Posterior vena cava (tissue), 2 donors: ENCODE results near the gene KCNJ1. TPM values are rescaled to one million over a fixed set of nuclear protein-coding genes. Genes with fewer than 3 reads are reported as not detected.

Experiments used
- DNase-seq: peaks from one replicate; pipeline ENCODE4 v3.0.0-alpha.2; 2020; ENCODE audit warnings: low spot score
- intact Hi-C, 2 donors: fragments of 100-400 bp; cut with DNase I; formaldehyde crosslinking; loops; one replicate each; pipeline versions ENCODE4 v1.14.1 to v1.14.2; 2022 to 2023
- total RNA-seq, 2 donors: library from RNA; stranded (reverse); fragmentation: NEBNext Ultra II Directional; extraction: Animal tissue kit (Norgen Biotek cat#: 25700); gene quantifications; one replicate each; pipeline ENCODE4 v1.2.1, GENCODE V29; 2021
- donor health status: DM: yes; HTN: yes; CAD: no.
- donor health status: DM: yes; HTN: yes; CAD: no.

The KCNJ1 gene
- total RNA-seq, 2 donors from 2014 or later = not detected

DNA sequence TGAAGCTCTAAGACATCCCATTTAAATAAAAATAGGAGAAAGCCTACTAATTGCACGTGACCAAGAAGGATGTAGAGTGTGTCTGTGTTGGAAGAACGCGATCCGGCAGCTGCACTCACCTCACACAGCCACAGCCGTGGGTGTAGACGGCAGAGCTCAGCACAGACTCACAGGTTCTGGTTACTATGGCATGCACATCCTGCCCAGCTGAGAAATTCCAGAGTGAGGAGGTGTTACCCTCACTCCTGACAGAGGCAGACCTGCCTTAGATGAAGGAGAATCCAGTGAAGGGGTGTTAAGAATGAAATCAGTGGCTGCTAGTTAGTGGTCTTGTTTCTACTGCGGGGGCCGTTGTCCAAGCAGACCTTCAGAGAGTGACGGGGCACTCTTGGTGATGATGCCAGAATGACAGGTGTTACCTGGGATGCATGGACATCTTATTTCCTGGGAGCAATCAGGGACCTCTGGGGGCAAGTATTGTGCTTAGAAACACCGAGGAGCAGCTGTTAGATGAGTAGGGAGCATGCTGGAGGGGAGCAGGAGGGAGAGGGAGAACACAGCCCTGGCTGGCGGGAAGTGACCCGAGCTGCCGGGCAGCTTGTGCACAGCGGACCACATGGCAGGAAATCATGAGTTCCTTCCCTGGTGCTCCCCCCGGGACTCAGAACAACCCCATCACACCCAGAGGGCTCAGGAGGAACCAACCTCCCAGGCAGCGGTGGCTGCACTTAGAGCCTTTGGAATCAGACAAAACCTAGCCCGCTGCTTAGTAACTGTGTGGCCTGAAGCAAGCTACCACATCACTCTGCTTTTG is 36.4 kb upstream of the KCNJ1 start:
- intact Hi-C loops = no loop called here
- peak; percentile 83 for DNase-seq

DNA sequence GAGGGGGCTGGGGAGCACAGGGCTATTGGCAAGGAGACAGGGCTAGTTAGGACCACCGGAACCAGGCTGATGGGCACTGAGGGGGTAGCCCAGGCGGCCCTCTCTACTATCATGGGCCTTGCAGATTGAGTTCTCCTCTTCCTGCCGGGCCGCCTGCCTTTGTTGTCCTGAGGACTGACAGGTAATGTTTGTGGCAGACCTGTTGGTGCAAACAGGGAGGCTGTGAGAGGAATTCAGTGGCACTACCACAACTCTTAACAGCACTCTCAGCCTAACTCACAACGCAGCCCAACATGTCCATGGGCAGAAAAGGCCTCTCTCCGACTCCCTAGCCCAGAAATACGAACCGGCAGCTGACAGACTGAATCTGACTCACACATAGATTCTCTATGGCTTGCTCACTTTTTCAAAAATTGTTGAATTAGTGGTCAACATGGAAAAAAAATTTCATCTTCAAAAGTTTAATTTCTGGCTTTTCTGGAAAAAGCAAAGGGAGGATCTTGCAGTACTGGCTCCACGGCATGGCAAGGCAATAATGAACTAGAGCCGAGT is 35.5 kb upstream of the KCNJ1 start:
- intact Hi-C loops = no loop called here
- DNase-seq = peak; percentile 66

DNA sequence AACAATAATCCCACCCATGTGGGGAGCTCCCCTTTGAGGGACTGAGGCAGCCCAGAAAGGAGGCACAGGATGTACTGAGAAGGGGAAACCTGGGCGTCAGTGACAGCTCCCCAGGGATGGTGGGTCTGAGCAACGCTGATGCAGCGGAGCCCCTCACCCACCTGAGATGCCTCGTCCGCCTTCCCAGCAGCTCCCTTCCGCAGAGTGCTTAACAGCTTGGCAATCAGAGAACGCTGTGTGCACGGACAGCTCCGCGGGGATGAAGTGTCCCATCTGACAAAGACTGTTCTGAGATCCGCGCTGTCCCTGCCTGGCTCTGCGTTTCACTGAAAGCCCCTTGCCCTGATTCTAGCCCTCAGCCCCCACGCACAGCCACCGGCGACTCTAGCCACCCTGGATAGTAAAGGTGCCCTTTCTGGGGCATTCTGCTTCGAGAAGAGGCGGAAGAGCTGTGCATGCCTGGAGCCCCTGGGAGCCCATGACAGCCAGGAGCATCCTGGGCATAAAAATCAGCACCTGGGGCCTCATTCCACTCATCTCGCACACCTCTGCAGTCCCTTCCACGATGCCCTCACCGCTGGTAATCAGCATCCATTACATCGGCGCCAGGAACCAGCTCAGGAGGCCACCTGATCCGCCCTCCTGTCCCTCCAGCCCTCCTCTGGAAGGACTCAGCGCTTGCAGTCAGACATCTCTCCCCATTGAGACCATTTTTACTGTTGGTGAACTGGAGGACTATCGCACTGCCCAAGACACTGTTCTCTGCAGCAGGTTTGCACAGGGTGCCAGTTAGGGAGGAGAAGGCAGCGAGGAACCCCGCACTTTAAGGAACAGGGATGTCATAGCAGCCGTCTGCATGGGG is 34.8 kb upstream of the KCNJ1 start:
- intact Hi-C loops = no loop called here
- peak; percentile 69 for DNase-seq

DNA sequence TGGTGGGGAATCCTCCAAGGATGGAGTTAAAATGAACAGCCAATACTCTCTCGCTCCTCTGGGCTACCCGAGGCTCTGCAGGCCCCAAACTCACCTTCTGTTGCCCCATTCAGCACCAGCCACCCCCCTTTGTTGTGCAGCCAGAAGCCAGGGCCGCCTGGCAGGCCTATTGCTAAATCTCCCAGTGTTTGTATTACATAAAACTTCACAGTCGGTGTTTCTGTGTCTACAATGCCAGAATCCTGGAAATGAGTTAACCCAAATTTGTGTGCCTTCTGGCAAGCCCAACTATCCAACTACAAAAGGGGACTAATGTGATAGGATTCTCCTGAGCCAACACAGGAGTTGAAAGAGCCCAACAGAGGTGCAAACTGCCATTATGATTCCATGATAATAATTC is 33.4 kb upstream of the KCNJ1 start:
- intact Hi-C loops = no loop called here

DNA sequence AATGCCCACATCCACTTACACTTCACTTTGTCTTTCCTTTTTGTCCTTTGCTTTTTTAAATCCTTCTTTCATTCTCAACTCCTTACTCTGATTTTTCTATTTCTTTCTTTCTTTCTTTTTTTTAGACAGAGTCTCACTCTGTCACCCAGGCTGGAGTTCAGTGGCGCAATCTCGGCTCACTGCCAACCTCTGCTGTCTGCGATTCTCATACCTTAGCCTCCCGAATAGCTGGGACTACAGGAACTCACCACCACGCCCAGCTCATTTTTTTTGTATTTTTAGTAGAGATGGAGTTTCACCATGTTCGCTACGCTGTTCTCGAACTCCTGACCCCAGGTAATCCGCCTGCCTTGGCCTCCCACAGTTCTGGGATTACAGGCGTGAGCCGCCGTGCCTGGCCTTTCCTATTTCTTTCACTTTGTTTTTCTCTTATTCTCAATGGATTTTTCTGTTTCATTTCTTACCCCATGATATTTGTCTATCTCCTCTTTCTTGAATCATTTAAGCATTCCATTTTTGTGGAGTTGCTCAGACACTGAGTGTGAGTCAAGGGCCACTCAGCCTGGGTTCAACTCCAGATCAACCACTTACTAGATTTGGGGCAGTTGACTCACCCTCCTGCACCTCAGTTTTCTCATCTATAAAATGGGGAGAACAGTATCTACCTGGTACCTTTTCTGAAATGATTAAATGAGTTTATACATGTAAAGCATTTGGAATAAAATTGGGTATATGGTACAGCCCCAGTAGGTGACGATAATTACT is 31.7 kb upstream of the KCNJ1 start:
- DNase-seq = no peak
- intact Hi-C loops = no loop called here

More for the DNA sequence above, 33.4 kb upstream of the KCNJ1 start:
- peak; percentile 68 for DNase-seq

GRCh38 chr11:128897826-128898225 is 30.7 kb upstream of the KCNJ1 start:
- no peak for DNase-seq
- intact Hi-C loops = loop anchor here in 1 of 2 donors (2.0 kb wide), 1 partner anchor 47 kb away; no protein-coding TSS in a partner anchor

DNA sequence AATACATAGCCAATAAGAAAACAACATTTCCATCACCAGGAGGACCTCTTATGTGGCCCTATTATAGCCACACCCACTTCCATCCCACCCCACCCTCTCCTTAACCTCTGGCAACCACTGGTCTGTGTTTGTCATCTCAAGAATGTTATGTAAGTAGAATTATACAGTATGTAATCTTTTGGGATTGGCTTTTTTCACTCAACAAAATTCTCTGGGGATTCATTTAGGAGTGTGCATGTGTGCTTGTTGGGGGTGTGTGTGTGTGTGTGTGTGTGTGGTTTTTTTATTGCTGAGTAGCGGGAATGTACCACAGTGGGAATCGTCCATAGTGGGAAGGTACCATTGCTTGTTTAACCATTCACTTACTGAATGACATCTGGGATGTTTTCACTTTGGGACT is 29.3 kb upstream of the KCNJ1 start:
- no peak for DNase-seq
- intact Hi-C loops = loop anchor here in 1 of 2 donors (2.0 kb wide), 1 partner anchor 48 kb away; no protein-coding TSS in a partner anchor

GRCh38 chr11:128895526-128895925 is 28.4 kb upstream of the KCNJ1 start:
- DNase-seq = peak; percentile 77
- intact Hi-C loops = no loop called here

GRCh38 chr11:128894685-128895084 is 27.6 kb upstream of the KCNJ1 start:
- no peak for DNase-seq
- intact Hi-C loops = no loop called here

DNA sequence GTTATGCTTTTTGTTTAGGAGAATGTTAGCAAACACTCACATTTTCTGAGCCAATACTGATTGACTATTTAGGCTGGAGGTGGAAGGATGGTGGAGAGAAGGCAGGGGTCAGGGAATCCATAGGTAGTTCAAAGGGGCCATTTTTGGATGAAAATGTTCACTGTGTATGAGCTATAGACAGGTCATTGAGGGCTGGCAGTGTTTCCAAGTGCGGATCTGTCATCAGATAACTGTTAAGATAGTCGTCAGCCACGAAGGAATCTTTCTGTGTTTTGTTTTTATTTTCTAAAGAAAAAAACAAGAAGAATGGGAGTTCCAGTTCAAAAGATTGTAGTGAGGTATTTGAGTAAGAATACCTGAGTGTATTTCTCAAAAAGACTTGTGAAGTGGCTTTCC is 27.2 kb upstream of the KCNJ1 start:
- intact Hi-C loops = no loop called here
- no peak for DNase-seq

DNA sequence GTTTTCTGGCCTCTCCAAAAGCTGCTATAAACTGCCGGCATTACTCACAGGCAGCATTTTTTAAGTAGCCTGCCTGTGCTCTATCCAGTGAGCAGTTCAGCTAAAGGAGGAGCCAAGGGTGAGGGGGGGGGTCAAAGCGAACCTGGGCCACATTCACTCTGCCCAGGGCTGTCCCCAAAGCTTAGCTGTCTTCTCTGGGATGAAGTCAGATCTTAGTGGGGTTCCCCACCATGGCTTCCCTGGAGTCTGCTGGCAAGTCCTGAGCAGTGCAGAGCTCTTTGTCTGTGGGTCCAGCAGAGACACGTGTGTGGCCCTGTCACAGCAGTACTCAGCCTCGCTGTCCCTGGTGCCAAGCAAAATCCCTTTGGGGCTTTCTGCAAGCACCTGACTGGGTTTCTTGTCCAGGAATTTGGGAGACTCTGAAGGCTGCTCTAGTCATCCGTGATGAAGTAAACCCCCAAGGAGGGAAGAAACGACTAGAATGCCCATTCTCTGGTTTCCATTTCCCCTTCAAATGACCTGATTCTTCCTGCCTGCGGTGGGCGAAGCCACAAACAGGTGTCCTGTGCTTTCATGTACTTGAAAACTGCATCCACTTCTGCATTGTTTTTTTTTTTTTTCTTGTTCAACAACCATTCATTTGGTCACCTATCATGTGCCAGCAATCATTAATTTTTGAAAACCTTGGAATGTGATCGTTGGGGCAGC is 26.6 kb upstream of the KCNJ1 start:
- intact Hi-C loops = no loop called here

GRCh38 chr11:128892866-128893565 is 25.9 kb upstream of the KCNJ1 start:
- DNase-seq = no peak
- intact Hi-C loops = no loop called here

More for the DNA sequence above, 26.6 kb upstream of the KCNJ1 start:
- no peak for DNase-seq

DNA sequence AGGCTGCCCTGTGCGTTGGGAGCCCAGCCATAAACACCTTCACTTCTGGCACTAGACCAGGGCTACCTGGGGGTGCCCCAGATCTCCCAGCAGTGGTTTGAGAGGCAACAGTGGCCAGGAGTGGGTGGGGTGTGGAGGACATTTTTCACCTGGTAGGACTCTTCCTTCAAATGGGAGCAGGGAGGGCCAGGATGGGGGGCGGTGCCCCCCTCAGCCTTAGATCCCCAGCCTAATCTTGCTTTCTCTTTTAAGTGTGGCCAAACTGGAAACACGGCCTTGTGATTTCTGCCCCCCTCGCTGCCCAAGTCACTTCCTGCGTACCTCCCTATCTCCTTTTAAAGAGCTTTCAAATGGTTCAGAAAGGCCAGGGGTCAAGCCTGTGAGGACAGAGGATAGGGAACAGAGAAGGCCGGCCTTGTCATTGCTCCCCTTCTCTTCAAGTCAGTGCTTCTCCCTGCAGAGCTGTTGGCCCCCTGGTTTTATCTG is 24.9 kb upstream of the KCNJ1 start:
- DNase-seq = no peak
- intact Hi-C loops = no loop called here

GRCh38 chr11:128890543-128891368 is 23.7 kb upstream of the KCNJ1 start, which contains the start of gene KCNJ5:
TSS of gene KCNJ5 (plus strand) at chr11:128891356. CDS start at chr11:128911274, 19,918 bp downstream.
- intact Hi-C loops = no loop called here
- DNase-seq = no peak

DNA sequence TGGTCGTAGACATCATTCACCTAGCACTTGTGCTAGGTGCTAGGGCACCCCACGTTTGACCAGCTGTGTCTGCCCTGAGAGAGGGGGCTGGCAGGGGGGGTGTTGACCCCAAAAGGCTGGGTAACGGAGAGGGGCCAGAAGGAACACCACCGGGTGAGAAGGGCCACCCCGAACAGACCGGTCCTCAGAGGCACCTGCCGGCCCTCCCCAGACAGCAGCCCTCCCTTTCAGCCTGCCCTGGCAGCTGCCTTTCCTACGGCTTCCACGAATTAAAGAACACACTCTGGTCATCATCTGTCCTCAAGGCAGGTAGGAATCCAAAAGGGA is 23.1 kb upstream of the KCNJ1 start:
- intact Hi-C loops = no loop called here
- no peak for DNase-seq

GRCh38 chr11:128889657-128890213 is 22.6 kb upstream of the KCNJ1 start:
- intact Hi-C loops = no loop called here
- no peak for DNase-seq
